HG02840 (cell line): Measurements from ENCODE around the gene CROCC2.

Experiments used
- ATAC-seq: cut with Tn5 transposase; IDR thresholded peaks from one replicate; pipeline ENCODE4 v1.9.1; 2021; ENCODE audit warnings: mild to moderate bottlenecking, moderate library complexity, moderate number of reproducible peaks; ENCODE audit not compliant: unreplicated experiment, low FRiP score

Gene CROCC2

DNA sequence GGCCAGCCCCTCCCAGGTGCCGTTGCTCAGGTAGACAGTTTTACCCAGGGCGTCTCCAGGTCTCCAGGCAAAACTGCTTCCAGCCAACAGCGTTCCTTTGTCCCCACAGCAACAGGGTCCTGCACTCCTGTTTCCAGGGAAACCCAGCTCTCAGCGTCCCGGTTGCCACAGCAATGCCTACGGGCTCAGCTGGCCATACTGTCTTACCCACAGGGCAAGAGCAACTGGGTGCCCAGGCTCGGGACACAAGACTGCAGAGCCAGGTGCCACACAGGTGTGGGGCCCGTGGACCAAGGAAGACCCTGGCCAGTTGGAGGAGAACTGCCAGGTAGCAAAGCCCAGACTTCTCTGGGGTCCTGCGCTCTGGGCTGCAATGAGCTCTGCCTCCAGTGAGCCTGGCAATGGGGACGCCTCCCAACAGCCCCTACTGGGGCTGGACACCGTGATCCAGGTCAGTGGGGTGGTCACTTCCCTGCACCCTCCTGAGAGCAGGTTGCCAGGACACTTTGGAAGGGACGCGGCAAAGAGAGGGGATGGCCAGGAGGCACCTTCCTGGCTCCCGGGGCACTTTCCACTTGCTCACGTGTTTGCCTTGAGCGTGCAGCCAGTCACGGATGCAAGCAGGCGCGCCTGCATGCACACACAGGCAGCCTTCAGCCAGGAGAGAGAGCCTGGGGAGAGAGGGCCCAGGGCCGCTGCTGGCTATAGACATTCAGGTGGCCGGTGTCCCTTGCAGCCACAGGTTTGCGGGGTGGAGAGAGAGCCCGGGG is at the start of gene CROCC2:
Gene CROCC2 (plus strand): TSS at position 196 of the 770 bp plus-strand sequence. CDS start 178 bp downstream, at position 374.
- no peak for ATAC-seq

DNA sequence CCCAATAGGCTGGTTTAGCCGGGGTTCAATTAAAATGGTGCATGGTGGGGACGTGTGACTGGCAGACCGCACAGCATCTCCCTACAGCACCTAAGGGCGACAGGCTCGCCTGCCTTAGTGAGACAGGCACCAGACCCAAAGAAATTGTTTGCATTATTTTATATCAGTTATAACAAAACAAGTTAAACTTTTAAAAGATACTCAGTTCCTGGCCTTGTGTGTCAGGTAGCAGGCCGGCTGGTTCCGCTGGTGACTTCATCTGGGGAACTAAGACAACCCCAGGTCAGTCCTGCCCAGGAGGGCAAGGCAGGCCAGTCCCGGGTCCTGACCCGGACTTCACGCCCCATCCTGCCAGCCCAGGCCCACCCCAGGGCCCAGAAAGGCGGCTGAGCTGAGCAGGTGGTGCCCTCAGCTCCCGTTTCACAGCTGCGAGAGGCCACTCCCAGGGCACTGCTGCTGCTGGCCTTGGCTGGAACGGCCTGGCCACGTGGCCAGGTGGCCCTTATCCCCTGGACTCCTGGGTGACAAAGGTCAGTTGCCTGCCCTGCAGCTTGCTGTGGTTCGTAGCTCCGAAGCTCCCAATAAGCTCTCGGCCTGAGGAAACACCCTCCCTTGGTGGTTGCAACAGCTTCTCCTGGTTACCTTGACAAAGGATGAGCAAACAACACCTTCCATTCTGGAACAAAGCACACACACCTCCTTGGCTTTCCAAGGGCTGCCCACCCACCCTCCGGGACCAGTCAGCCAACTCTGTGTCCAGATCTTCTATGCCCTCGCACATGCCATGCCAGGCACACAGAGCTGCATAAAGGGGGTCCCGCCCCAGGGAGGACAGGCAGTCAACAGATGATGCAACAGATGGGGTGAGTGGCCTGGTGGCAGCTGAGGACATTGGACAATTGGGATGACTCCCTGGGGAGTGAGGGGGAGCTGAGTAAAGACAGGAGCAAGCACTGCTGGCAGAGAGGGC is 48.8 kb upstream of the CROCC2 start:
- no peak for ATAC-seq

DNA sequence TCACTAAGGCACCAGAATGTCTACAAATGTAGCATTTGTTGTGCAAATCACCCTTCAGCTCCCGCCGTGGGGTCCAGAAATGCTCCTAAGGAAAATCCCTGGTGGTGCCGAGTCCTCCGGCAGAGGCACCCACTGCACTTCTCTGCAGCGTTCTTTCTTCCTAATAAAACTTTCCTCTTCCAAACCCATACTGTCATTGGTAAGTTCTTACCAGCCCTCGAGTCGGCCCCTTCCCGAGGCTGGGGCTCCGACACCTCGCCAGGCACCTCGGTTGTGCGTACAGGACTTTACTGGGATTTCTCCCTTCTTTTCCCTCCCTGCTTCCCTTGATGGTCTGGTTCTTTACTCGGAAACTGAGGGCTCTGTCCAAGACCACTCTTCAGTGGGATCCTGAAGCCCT is 47.8 kb upstream of the CROCC2 start:
- no peak for ATAC-seq

DNA sequence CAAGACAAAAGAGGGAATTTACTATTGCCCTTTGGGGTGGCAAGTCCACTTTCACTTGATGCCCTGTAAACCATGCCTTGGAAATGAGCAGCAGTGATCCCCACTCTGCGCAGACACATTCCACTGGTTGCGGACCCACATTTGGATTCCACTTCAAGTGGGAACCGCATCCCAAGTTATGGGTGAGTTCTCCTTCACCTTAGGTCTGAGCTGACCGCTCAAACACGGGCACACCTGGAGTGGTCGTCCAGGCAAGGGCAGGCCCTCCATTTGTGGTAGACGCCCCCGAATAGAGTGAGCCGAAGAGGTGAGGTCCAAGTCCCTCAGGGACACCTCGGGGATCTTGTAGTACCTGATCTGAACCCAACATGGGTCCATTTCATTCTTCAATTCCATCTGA is 47.3 kb upstream of the CROCC2 start:
- ATAC-seq: no peak

DNA sequence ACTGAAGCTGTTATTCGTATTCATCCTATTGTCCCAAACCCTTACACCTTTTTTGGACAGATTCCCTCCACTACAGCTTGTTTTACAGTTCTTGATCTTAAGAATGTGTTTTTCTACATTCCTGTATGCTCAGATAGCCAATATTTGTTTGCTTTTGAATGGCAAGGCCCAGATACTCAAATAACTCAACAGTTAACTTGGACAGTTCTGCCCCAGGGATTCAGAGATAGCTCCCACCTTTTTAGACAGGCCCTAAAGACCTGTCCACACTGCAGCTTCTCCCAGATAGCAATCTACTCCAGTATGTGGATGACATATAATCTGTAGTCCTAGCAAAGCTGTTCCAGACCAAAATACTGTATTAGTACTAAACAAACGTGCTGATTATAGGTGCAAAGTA is 44.6 kb upstream of the CROCC2 start:
- no peak for ATAC-seq

DNA sequence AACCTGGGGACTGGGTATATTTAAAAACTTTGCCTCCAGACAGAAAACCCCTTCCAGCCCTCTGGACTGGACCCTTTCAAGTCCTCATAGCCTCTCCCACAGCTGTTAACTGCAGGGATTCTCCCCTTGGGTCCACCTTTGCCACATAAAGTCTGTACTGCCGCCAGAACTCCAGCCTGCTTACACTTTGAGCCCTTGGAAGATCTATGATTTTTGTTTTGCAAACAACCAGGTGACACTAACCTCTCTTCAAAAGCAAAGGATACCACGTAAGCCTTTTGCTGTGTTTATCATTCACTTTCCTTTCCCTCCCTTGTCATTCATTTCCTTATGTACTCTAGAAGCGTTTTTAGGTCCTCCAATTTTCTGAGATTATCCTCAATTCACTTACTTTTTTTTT is 41.7 kb upstream of the CROCC2 start:
- ATAC-seq: no peak

DNA sequence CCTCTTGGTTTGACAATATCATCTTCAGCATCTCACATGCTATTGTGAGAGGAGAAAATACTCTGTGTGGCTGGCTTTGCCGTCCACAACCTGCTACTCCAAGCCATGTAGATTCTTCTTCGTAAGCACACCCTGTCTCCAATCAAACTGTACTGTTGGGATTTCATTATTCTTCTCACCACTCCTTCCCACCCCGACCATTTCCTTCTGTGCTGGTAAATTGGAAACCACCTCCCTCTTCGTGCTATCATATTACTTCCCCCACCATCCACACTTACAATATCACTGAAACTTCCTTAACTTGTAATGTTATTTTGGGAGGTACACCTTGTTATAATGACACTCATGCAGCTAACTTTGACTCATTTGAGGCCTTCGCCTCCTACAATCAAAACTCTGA is 40.7 kb upstream of the CROCC2 start:
- ATAC-seq: no peak

DNA sequence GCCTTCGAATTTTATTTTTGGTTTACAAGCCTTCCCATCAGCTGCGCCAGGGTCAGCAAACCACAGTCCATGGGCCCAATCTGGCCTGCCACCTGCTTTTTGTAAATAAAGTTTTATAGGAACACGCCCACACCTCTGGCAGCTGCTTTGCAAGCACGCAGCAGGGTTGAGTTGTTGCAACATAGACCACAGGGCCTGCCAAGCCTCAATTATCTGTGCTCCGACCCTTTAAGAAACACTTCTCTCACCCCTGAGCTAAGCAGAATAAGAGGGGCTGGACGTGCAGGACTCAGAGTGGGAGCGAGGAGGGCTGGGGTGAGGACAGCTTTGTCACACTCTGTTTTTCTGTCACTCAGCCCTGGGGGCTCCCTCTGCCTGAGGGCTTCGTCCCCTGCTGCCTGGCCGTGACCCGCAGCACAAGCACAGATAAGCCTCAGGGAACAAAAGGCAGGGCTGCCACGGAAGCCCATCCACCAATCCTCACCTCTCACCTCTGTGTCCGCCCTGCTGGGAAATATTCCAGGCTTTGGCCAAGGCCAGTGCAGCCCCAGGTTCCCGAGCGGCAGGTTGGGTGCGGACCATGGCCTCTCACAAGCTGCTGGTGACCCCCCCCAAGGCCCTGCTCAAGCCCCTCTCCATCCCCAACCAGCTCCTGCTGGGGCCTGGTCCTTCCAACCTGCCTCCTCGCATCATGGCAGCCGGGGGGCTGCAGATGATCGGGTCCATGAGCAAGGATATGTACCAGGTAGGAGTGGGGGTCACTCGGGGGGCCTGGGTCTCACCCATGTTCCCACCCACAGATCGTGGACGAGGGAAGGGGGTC is 37.6 kb upstream of the CROCC2 start, which contains the start of gene AGXT:
Gene AGXT (plus strand): TSS at position 539 of the 823 bp plus-strand sequence. CDS start 42 bp downstream, at position 581.
- no peak for ATAC-seq

DNA sequence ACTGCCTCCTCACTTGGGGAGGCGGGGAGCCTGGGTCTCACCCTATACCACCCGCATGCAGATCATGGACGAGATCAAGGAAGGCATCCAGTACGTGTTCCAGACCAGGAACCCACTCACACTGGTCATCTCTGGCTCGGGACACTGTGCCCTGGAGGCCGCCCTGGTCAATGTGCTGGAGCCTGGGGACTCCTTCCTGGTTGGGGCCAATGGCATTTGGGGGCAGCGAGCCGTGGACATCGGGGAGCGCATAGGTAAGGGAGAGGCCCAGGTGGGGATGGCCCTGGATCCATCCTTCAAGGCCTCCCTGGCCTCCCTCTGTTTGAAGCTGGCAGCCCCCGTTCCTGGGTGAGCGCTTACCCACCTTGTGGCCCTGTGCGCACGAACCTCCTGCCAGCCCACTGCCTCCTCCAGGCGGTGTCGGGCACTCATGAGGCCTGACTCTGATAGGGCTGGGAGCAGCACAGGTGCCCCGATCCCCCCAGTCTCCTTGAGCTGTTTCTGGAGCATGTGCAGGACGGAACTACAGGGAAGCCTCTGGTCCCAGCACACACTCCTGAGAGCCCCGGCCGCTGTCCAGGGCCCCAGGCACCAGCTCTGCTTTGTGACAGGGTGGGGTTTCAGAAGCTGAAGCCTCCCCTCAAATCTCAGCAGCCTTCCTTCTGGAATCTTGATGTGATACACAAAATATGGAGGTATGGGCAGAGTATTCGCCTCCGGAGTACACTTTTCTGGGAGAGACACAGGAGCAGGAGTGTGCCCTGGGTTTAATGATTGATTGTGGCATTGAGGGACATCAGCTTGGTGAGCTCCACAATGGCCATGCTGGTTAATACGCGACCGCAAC is 36.8 kb upstream of the CROCC2 start:
- ATAC-seq: no peak

DNA sequence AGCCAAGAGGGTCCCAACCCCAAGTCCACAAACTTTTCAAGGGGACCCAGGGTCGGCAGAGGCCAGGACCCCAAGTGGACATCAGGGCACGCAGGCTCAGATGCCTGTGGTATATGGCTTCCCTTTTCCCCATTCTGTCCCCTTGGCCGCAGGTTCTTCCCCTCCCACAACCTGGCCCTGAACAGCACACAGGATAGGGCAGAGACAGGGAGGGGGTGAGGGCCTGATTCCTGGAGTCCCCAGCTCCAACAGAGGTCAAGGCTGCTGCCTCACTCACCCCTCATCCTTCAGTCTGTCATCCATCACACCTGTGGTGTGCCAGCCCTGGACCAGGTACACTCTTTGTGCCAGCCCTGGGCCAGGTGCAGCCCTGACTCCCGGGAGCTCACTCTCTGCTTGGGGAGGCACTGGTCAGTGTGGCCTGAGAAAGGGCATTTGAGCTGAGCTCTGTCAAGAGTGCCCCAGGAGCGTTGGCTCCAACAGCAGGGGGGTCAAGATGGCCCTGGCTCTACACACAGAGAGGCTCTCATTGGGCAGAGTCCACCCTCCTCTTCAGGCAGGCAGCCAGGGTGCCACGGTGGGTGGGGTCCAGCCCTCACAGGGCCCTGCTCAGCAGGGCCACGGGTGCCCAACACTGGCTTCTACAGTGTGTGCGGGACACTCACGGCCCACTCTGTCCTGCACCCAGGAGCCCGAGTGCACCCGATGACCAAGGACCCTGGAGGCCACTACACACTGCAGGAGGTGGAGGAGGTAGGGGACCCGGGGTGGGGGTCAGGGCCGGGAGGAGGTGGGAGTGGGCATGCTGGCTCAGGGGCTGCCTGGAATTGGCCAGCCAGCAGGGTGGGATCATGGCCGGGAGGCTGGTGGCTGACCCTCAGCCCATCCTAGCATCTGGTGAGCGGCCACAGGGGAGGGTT is 35.9 kb upstream of the CROCC2 start:
- no peak for ATAC-seq

DNA sequence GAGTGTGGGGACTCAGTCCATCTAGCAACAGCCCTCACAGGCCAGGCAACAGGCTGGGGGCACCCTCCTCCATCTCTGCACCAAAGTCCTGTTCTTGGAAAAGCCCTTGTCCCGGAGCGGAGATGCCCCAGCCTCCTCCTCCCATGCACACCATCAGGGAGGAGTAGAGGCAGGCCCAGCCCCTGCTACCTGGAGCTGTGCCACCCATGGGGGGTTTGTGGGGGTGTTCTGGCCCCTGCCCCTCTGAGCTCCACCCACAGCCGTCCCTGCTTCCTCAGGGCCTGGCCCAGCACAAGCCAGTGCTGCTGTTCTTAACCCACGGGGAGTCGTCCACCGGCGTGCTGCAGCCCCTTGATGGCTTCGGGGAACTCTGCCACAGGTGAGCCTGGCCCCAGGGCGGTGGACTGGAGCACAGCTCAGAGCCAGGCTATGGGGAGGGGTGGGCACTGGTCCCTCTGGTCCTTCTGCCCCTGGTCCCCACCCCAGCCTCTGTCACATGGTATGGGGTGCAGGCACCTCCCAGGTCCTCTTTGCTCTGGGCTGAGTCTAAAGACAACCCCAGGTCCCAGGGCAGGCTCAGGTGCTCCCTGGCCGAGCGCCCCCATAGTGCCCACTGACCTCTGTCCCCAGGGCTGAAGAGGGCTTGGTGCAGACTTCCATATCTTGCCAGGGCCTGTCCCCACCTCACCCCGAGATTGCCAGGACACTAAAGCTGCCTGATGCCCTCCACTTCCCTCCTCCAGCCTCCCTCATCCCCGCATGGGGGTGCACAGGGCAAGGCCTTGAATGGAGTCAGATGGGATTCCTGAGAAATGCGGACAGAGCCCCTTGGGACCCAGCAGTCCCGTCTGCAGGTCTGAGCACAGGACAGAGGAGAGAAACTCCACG is 34.8 kb upstream of the CROCC2 start:
- no peak for ATAC-seq

DNA sequence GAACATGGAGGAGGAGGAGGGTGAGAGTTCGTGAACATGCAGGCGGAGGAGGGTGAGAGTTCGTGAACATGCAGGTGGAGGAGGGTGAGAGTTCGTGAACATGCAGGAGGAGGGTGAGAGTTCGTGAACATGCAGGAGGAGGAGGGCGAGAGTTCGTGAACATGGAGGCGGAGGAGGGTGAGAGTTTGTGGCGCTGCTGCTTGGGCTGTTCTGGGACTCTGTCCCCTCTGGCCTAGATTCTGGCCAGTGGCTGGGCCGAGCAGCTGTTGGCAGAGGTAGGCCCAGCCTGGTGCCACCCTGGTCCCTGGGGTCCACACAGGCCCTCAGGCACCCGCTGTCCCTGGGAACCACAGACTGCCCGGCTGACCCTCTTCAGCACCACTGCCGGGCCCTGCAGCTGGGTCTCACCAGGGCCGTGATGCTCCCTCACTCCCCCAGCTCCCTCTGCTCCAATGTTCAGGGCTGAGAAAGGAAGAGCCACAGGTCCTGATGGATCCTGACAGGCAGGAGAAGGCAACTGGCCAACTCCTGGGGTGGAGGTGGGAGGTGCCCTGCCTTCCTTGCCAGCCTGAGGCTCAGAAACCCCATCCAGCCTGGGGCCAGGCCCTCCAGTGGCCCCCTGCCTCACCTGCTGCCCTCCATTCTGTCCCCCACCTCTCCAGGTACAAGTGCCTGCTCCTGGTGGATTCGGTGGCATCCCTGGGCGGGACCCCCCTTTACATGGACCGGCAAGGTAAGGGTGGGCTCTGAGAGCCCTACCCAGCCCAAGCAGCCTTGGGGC is 33.6 kb upstream of the CROCC2 start:
- ATAC-seq: no peak

DNA sequence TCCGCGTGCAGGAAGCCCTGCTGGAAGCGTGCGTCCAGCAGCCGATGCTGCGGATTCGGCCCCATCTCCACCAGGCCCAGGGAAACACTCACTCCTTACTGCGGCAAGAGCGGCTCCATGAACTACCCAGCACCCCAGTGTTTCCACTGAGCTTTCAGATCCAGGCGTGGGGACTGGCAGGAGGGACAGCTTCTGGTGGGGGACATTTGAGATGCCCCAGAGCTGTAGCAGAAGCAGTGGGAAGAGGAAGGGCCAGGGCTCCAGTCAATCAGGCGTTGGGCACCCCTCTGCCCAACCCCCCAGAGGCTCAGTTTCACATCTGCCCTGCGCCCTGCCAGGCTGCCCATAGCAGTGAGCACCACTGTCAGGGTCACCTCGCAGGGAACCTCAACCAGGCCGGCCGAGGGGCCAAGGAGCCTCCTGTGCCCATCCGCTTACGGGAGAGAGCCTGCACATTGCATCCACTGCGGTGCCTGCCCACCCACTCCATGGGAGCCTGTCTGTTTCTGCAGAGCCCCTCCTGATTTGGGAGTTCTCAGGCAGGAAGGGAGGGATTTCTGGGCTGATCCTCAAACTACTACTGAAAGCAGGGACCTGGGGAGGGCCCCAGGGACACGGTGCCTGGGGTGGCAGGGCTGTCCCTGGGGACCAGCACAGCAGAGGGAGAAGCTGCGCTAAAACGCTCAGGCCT is 32.9 kb upstream of the CROCC2 start:
- ATAC-seq: no peak

DNA sequence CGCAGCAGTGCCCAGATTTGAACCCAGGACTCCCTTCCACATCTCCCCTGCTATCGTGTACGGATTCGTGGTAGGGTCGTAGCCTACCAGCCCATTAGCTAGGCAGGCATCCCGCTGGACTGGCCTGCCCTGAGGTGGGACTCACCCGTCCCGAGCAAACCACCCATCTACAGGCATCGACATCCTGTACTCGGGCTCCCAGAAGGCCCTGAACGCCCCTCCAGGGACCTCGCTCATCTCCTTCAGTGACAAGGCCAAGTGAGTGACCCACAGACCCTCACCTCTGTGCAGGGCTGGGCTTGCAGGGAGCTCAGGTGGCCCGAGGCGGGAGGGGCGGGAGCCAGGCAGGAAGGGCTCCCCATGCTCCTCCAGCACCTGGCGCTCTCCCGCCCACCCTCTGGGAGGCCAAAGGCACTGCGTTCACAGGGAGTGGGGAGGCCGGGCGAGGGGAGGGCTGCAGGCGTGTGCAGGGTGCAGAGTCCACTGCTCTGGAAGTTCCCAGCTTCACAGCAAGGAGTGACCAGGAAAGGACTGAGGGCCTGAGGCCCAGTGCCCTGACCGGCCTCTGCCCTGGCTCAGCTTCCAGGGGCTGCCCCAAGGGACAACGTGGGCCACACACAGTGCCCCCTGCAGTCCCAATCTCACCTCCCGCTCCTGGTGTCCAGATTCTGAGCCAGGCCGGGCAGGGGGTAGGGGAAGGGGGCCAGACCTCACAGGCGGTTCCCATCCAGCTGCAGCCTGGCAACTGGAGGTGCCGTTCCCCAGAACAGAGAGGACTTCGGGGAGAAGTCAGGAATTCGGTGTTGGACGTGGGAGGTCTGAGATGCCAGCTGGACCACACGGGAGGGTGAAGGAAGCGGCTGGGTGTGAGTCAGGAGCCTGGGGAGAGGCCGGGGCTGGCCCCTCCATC is 32.1 kb upstream of the CROCC2 start:
- no peak for ATAC-seq

DNA sequence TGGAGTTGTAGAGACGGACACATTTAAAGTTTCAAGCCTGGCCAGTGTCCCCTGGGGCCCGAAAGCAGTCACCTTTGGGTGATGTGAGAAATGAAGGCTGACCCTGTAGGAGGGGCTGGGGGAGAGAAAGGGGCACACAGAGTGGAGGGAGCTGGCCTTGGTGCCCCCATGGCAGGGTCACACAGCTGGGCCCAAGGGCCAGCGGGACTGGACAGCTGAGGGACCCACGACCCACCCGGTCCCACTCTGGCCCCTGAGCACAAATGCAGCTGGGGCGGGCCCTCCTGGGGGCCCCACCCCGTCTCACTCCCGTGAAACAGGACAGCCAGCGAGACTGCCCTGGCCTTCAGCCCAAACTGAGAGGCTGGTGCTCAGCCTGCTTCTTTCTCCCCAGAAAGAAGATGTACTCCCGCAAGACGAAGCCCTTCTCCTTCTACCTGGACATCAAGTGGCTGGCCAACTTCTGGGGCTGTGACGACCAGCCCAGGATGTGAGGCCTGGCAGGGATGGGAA is 31.4 kb upstream of the CROCC2 start:
- no peak for ATAC-seq
